ENCODE results near the gene STK25. TPM values are rescaled to one million over a fixed set of nuclear protein-coding genes. Genes with fewer than 3 reads are reported as not detected.
"Not testable (repeated sequence)": the region's sequence is repeated elsewhere in the genome, so short reads cannot be mapped to it uniquely, and the experiment has no call there.

The STK25 gene
- total RNA-seq, 1 experiment from 2014 or later = 299 TPM

GRCh38 chr2:241514986-241515737, 6.8 kb upstream of the STK25 start:
- DNase-seq (ENCODE audit: low spot score) = no peak
- in situ Hi-C loops (cut with HindIII; ENCODE audit: low sequenced_read_pairs) = loop anchor here (5.0 kb wide), 1 partner anchor 42 kb away; the partner anchor contains the start of gene BOK

- in situ Hi-C loops (cut with HindIII; ENCODE audit: low sequenced_read_pairs) = loop anchor here (5.0 kb wide), 1 partner anchor 43 kb away; the partner anchor contains the start of gene BOK
- DNase-seq (ENCODE audit: low spot score) = no peak
Observed at GRCh38 chr2:241514553-241514952, 6.2 kb upstream of the STK25 start.

GRCh38 chr2:241511091-241511741, 2.8 kb upstream of the STK25 start:
- in situ Hi-C loops (cut with HindIII; ENCODE audit: low sequenced_read_pairs) = loop anchor here (5.0 kb wide), 1 partner anchor 46 kb away; the partner anchor contains the start of gene BOK

GRCh38 chr2:241509155-241509784, 886 bp upstream of the STK25 start:
- in situ Hi-C loops (cut with HindIII; ENCODE audit: low sequenced_read_pairs) = no loop called here
- no peak for DNase-seq (ENCODE audit: low spot score)

More at GRCh38 chr2:241511091-241511741, 2.8 kb upstream of the STK25 start:
- no peak for DNase-seq (ENCODE audit: low spot score)

GRCh38 chr2:241507430-241508239, 749 bp downstream of the STK25 start:
- in situ Hi-C loops (cut with HindIII; ENCODE audit: low sequenced_read_pairs) = no loop called here
- DNase-seq (ENCODE audit: low spot score) = no peak

- in situ Hi-C loops (cut with HindIII; ENCODE audit: low sequenced_read_pairs) = no loop called here
- DNase-seq (ENCODE audit: low spot score) = no peak
Observed at GRCh38 chr2:241506793-241507429, 1.5 kb downstream of the STK25 start.

- in situ Hi-C loops (cut with HindIII; ENCODE audit: low sequenced_read_pairs); DNase-seq (ENCODE audit: low spot score): not testable (repeated sequence)
Observed at GRCh38 chr2:241506317-241506716, 2.1 kb downstream of the STK25 start.

GRCh38 chr2:241505781-241506201, 2.6 kb downstream of the STK25 start:
- in situ Hi-C loops (cut with HindIII; ENCODE audit: low sequenced_read_pairs) = no loop called here
- no peak for DNase-seq (ENCODE audit: low spot score)

- DNase-seq (ENCODE audit: low spot score) = no peak
- in situ Hi-C loops (cut with HindIII; ENCODE audit: low sequenced_read_pairs) = no loop called here
Observed at GRCh38 chr2:241505086-241505780, 3.2 kb downstream of the STK25 start.

- DNase-seq (ENCODE audit: low spot score) = no peak
Observed at GRCh38 chr2:241503776-241504392, 4.5 kb downstream of the STK25 start.

GRCh38 chr2:241502281-241502680, 6.1 kb downstream of the STK25 start:
- in situ Hi-C loops (cut with HindIII; ENCODE audit: low sequenced_read_pairs) = no loop called here

More at GRCh38 chr2:241503776-241504392, 4.5 kb downstream of the STK25 start:
- in situ Hi-C loops (cut with HindIII; ENCODE audit: low sequenced_read_pairs) = no loop called here

GRCh38 chr2:241501551-241501950, 6.8 kb downstream of the STK25 start:
- DNase-seq (ENCODE audit: low spot score) = no peak
- in situ Hi-C loops (cut with HindIII; ENCODE audit: low sequenced_read_pairs) = no loop called here

More at GRCh38 chr2:241502281-241502680, 6.1 kb downstream of the STK25 start:
- DNase-seq (ENCODE audit: low spot score) = no peak

GRCh38 chr2:241501099-241501541, 7.3 kb downstream of the STK25 start:
- in situ Hi-C loops (cut with HindIII; ENCODE audit: low sequenced_read_pairs) = no loop called here
- no peak for DNase-seq (ENCODE audit: low spot score)

- in situ Hi-C loops (cut with HindIII; ENCODE audit: low sequenced_read_pairs) = no loop called here
- DNase-seq (ENCODE audit: low spot score) = no peak
Observed at GRCh38 chr2:241500431-241500975, 7.9 kb downstream of the STK25 start.

- no peak for DNase-seq (ENCODE audit: low spot score)
- in situ Hi-C loops (cut with HindIII; ENCODE audit: low sequenced_read_pairs) = no loop called here
Observed at GRCh38 chr2:241500016-241500415, 8.4 kb downstream of the STK25 start.

- DNase-seq (ENCODE audit: low spot score) = no peak
- in situ Hi-C loops (cut with HindIII; ENCODE audit: low sequenced_read_pairs) = no loop called here
Observed at GRCh38 chr2:241499146-241499965, 9.0 kb downstream of the STK25 start.
